D721Med (cell line): ENCODE data around the gene RAB4B.

Experiments
- DNase-seq: peaks from one replicate; pipeline ENCODE4 v3.0.0; 2011; ENCODE audit warnings: low spot score; ENCODE audit not compliant: insufficient read length
- FAIRE-seq: peaks from 2 replicates; lab custom pipeline; 2011; peaks lifted over from hg19 to GRCh38; lab: Jason Lieb, UNC
- CTCF ChIP-seq: IDR thresholded peaks from 2 replicates; pipeline ENCODE4 v1.5.1; 2012; ENCODE audit warnings: mild to moderate bottlenecking, control low read depth; ENCODE audit not compliant: insufficient read depth; ENCODE audit errors: missing control alignments

The RAB4B gene

GRCh38 chr19:40775632-40776022 lies 2.4 kb upstream of the RAB4B start:
- TF ChIP-seq CTCF = no peak
- DNase-seq = no peak
- FAIRE-seq = no peak

- DNase-seq (no peak), FAIRE-seq (no peak)
- no peak for TF ChIP-seq CTCF
Observed at GRCh38 chr19:40776364-40776763, 1.7 kb upstream of the RAB4B start.

GRCh38 chr19:40776932-40777644 lies 959 bp upstream of the RAB4B start:
- TF ChIP-seq CTCF = no peak
- FAIRE-seq = no peak
- DNase-seq = no peak

- TF ChIP-seq CTCF = no peak
- FAIRE-seq = no peak
- DNase-seq = no peak
Observed at GRCh38 chr19:40777645-40777936, 456 bp upstream of the RAB4B start.

GRCh38 chr19:40778706-40779284 lies 748 bp downstream of the RAB4B start:
- no peak for FAIRE-seq
- TF ChIP-seq CTCF = no peak
- no peak for DNase-seq

GRCh38 chr19:40780582-40780981 lies 2.5 kb downstream of the RAB4B start:
- TF ChIP-seq CTCF = no peak
- DNase-seq = no peak
- no peak for FAIRE-seq

- no peak for TF ChIP-seq CTCF
- no peak for DNase-seq
- no peak for FAIRE-seq
Observed at GRCh38 chr19:40781140-40781539, 3.1 kb downstream of the RAB4B start.
